GM12874 (cell line): ENCODE measurements around the gene FCER1G.

Experiments used
- CTCF ChIP-seq: IDR thresholded peaks from 2 replicates; pipeline ENCODE4 v1.5.1; 2011; ENCODE audit warnings: low read depth, mild to moderate bottlenecking, control low read depth, low read length, moderate library complexity; ENCODE audit not compliant: insufficient read depth

FCER1G gene

GRCh38 chr1:161244888-161245287, 29.8 kb downstream of the FCER1G start:
- TF ChIP-seq CTCF: no peak

GRCh38 chr1:161250829-161251228, 35.7 kb downstream of the FCER1G start:
- TF ChIP-seq CTCF: no peak

GRCh38 chr1:161251579-161251978, 36.5 kb downstream of the FCER1G start:
- no peak for TF ChIP-seq CTCF

GRCh38 chr1:161258439-161259344, 43.6 kb downstream of the FCER1G start, which contains the start of gene PCP4L1:
PCP4L1 (plus strand) TSS chr1:161258745; CDS start chr1:161258975, 230 bp downstream.
- TF ChIP-seq CTCF: no peak

- TF ChIP-seq CTCF: no peak
Observed at GRCh38 chr1:161259345-161259702, 44.2 kb downstream of the FCER1G start.

- no peak for TF ChIP-seq CTCF
Observed at GRCh38 chr1:161259765-161260164, 44.7 kb downstream of the FCER1G start.

GRCh38 chr1:161260376-161261260, 45.5 kb downstream of the FCER1G start:
- no peak for TF ChIP-seq CTCF
